Measurements from ENCODE around the gene KCMF1.

Gene KCMF1

GRCh38 chr2:85095094-85095493, 124.1 kb downstream of the KCMF1 start:
- no peak for DNase-seq (ENCODE audit: low spot score)

DNA sequence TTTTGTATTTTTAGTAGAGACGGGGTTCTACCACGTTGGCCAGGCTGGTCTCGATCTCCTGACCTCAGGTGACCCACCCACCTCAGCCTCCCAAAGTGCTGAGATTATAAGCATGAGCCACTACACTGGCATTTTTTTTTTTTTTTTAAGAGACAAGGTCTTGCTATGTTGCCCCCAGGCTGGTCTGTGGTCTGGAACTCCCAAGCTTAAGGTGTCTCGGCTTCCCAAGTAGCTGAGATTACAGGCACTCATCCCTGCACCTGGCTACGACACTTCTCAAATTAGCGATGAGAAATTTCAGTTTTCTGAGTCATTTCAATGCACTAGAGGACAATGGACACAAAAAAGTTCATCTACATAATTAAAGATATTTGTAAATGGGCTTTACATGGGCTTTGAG, 125.7 kb downstream of the KCMF1 start:
- TF ChIP-seq, protein P1, sequence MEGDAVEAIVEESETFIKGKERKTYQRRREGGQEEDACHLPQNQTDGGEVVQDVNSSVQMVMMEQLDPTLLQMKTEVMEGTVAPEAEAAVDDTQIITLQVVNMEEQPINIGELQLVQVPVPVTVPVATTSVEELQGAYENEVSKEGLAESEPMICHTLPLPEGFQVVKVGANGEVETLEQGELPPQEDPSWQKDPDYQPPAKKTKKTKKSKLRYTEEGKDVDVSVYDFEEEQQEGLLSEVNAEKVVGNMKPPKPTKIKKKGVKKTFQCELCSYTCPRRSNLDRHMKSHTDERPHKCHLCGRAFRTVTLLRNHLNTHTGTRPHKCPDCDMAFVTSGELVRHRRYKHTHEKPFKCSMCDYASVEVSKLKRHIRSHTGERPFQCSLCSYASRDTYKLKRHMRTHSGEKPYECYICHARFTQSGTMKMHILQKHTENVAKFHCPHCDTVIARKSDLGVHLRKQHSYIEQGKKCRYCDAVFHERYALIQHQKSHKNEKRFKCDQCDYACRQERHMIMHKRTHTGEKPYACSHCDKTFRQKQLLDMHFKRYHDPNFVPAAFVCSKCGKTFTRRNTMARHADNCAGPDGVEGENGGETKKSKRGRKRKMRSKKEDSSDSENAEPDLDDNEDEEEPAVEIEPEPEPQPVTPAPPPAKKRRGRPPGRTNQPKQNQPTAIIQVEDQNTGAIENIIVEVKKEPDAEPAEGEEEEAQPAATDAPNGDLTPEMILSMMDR (IDR thresholded peaks at IDR 0.05; ENCODE audit: extremely low read depth, insufficient read depth, missing control alignments), result no peak
- in situ Hi-C loops (cut with MboI; ENCODE audit: low pct_unique_long_range_greater_than_20kb, low sequenced_read_pairs, unreplicated experiment), result no loop called here
- no peak for DNase-seq (ENCODE audit: low spot score)

More at GRCh38 chr2:85095094-85095493, 124.1 kb downstream of the KCMF1 start:
- TF ChIP-seq, protein P1 (IDR thresholded peaks at IDR 0.05; ENCODE audit: extremely low read depth, insufficient read depth, missing control alignments), result no peak
- in situ Hi-C loops (cut with MboI; ENCODE audit: low pct_unique_long_range_greater_than_20kb, low sequenced_read_pairs, unreplicated experiment), result no loop called here

GRCh38 chr2:85104228-85104627, 133.3 kb downstream of the KCMF1 start:
- in situ Hi-C loops (cut with MboI; ENCODE audit: low pct_unique_long_range_greater_than_20kb, low sequenced_read_pairs, unreplicated experiment), result no loop called here
- TF ChIP-seq, protein P1 (IDR thresholded peaks at IDR 0.05; ENCODE audit: extremely low read depth, insufficient read depth, missing control alignments), result no peak
- no peak for DNase-seq (ENCODE audit: low spot score)

GRCh38 chr2:85106489-85107180, 135.7 kb downstream of the KCMF1 start:
- in situ Hi-C loops (cut with MboI; ENCODE audit: low pct_unique_long_range_greater_than_20kb, low sequenced_read_pairs, unreplicated experiment), result no loop called here

More at GRCh38 chr2:85106489-85107180, 135.7 kb downstream of the KCMF1 start:
- no peak for DNase-seq (ENCODE audit: low spot score)
- TF ChIP-seq, protein P1 (IDR thresholded peaks at IDR 0.05; ENCODE audit: extremely low read depth, insufficient read depth, missing control alignments), result no peak

Measured in GM13977 (cell line).